ENCODE measurements around the gene ANKFY1.

Gene ANKFY1

GRCh38 chr17:4155980-4156620, 107.7 kb downstream of the ANKFY1 start:
- Histone ChIP-seq H3K9ac (ENCODE audit: low read depth, low read length) (no peak overlapping the region), H3K9me3 (ENCODE audit: insufficient read depth, low read length, severe bottlenecking) (no peaks in the 10 kb centered on the region), H3K4me3 (ENCODE audit: low read depth in 1 of 2, low read length in 2 of 2) (no peak overlapping the region), H3K27me3 (ENCODE audit: insufficient read depth, low read length, poor library complexity) (no peaks in the 10 kb centered on the region), H2AFZ (ENCODE audit: low read depth, low read length) (no peak overlapping the region), H3K4me1 (ENCODE audit: insufficient read depth, low read length) (no peaks in the 10 kb centered on the region), H3K27ac (ENCODE audit: low read length) (no peak overlapping the region), H3K4me2 (ENCODE audit: insufficient read depth, low read length) (no peak overlapping the region), H3K36me3 (ENCODE audit: insufficient read depth, low read length) (peaks cover 5% of the 10 kb centered on the region; the same call in 1 of the 2 replicates), H3K79me2 (ENCODE audit: insufficient read depth, low read length) (no peaks in the 10 kb centered on the region), H4K20me1 (ENCODE audit: insufficient read depth, low read length) (no peaks in the 10 kb centered on the region)
- DNase-seq (no peak), ATAC-seq (ENCODE audit: insufficient read depth, low read depth) (no peak)
- TF ChIP-seq EZH2 (IDR thresholded peaks at IDR 0.05; ENCODE audit: borderline replicate concordance, low read depth, low read length, severe bottlenecking) (no peak), CTCF (IDR thresholded peaks at IDR 0.05; ENCODE audit: borderline replicate concordance, extremely low read depth, low read length, poor library complexity, severe bottlenecking) (no peak)

GRCh38 chr17:4154201-4154600, 109.6 kb downstream of the ANKFY1 start:
- Histone ChIP-seq H4K20me1 (ENCODE audit: insufficient read depth, low read length) (no peaks in the 10 kb centered on the region), H3K9ac (ENCODE audit: low read depth, low read length) (no peak overlapping the region), H3K27me3 (ENCODE audit: insufficient read depth, low read length, poor library complexity) (no peaks in the 10 kb centered on the region), H3K4me3 (ENCODE audit: low read depth in 1 of 2, low read length in 2 of 2) (no peak overlapping the region), H2AFZ (ENCODE audit: low read depth, low read length) (no peak overlapping the region), H3K36me3 (ENCODE audit: insufficient read depth, low read length) (no peaks in the 10 kb centered on the region), H3K4me1 (ENCODE audit: insufficient read depth, low read length) (no peaks in the 10 kb centered on the region), H3K79me2 (ENCODE audit: insufficient read depth, low read length) (no peaks in the 10 kb centered on the region), H3K9me3 (ENCODE audit: insufficient read depth, low read length, severe bottlenecking) (no peaks in the 10 kb centered on the region), H3K4me2 (ENCODE audit: insufficient read depth, low read length) (no peak overlapping the region), H3K27ac (ENCODE audit: low read length) (no peak overlapping the region)
- ATAC-seq (ENCODE audit: insufficient read depth, low read depth) (no peak), DNase-seq (no peak)
- no peak for TF ChIP-seq EZH2 (IDR thresholded peaks at IDR 0.05; ENCODE audit: borderline replicate concordance, low read depth, low read length, severe bottlenecking)
- TF ChIP-seq CTCF (IDR thresholded peaks at IDR 0.05; ENCODE audit: borderline replicate concordance, extremely low read depth, low read length, poor library complexity, severe bottlenecking): no peak

- H3K27ac ChIP-seq (ENCODE audit: low read length): no peak overlapping the region
- ATAC-seq (ENCODE audit: insufficient read depth, low read depth) (no peak), DNase-seq (no peak)
These were observed 111.3 kb downstream of the ANKFY1 start for GRCh38 chr17:4152471-4152870.

More at GRCh38 chr17:4152471-4152870, 111.3 kb downstream of the ANKFY1 start:
- no peaks in the 10 kb centered on the region for H3K9me3 ChIP-seq (ENCODE audit: insufficient read depth, low read length, severe bottlenecking)
- no peak overlapping the region for H3K4me3 ChIP-seq (ENCODE audit: low read depth in 1 of 2, low read length in 2 of 2)
- no peaks in the 10 kb centered on the region for H3K27me3 ChIP-seq (ENCODE audit: insufficient read depth, low read length, poor library complexity)
- H3K79me2 ChIP-seq (ENCODE audit: insufficient read depth, low read length): no peaks in the 10 kb centered on the region
- TF ChIP-seq CTCF (IDR thresholded peaks at IDR 0.05; ENCODE audit: borderline replicate concordance, extremely low read depth, low read length, poor library complexity, severe bottlenecking) (no peak), EZH2 (IDR thresholded peaks at IDR 0.05; ENCODE audit: borderline replicate concordance, low read depth, low read length, severe bottlenecking) (no peak)
- no peaks in the 10 kb centered on the region for H3K4me1 ChIP-seq (ENCODE audit: insufficient read depth, low read length)
- no peaks in the 10 kb centered on the region for H4K20me1 ChIP-seq (ENCODE audit: insufficient read depth, low read length)
- no peaks in the 10 kb centered on the region for H3K36me3 ChIP-seq (ENCODE audit: insufficient read depth, low read length)
- no peak overlapping the region for H3K9ac ChIP-seq (ENCODE audit: low read depth, low read length)
- H2AFZ ChIP-seq (ENCODE audit: low read depth, low read length): no peak overlapping the region
- H3K4me2 ChIP-seq (ENCODE audit: insufficient read depth, low read length): no peak overlapping the region
